Psoas muscle (tissue), 8 donors: Measurements from ENCODE around the gene ATG7. TPM values are rescaled to one million over a fixed set of nuclear protein-coding genes. Genes with fewer than 3 reads are reported as not detected.
A peak's percentile ranks its signal among the peaks of the same experiment; 100 is the strongest.

Experiments used
- ATAC-seq, 4 donors: fragments of 200-7000 bp; cut with Tn5 transposase; one replicate each; pipeline ENCODE4 v1.9.1; 2020; ENCODE audit warnings: moderate library complexity in 3 of 4, mild to moderate bottlenecking in 2 of 4
- DNase-seq, 2 donors: peaks; one replicate each; pipeline ENCODE4 v3.0.0-alpha.2; 2020
- H3K27ac ChIP-seq: fragments of 200-600 bp; one replicate; pipeline ENCODE4 v1.8.0; 2022
- H3K27me3 ChIP-seq, 3 donors: fragments of 200-600 bp in 1 of 3; one replicate each; pipeline versions ENCODE4 v1.6.1 to v1.8.0; 2013 to 2022; ENCODE audit warnings: low read length in 2 of 3, mild to moderate bottlenecking in 2 of 3, moderate library complexity in 1 of 3; ENCODE audit not compliant: insufficient read depth in 3 of 3
- H3K36me3 ChIP-seq, 2 donors: fragments of 200-600 bp in 1 of 2; one replicate each; pipeline versions ENCODE4 v1.6.1 to v1.8.0; 2013 to 2022; ENCODE audit warnings: low read depth in 1 of 2, mild to moderate bottlenecking in 1 of 2, moderate library complexity in 1 of 2; ENCODE audit not compliant: insufficient read depth in 1 of 2
- H3K4me1 ChIP-seq: fragments of 200-600 bp; one replicate; pipeline ENCODE4 v1.8.0; 2022
- H3K4me3 ChIP-seq: fragments of 200-600 bp; one replicate; pipeline ENCODE4 v1.8.0; 2022; ENCODE audit warnings: mild to moderate bottlenecking
- H3K9me3 ChIP-seq: fragments of 200-600 bp; one replicate; pipeline ENCODE4 v1.8.0; 2022
- WGBS, 3 donors: extraction: QIAGEN DNeasy Blood & Tissue Kit; methylation state at CpG; one replicate each; pipeline versions ENCODE4 v1.1.6 to v1.1.7; 2013; 5-methylcytosine and 5-hydroxymethylcytosine counted together
- intact Hi-C, 2 donors: fragments of 100-400 bp; cut with DNase I; formaldehyde crosslinking; loops; one replicate each; pipeline versions ENCODE4 v1.11.0 to v1.14.2; 2022
- polyA plus RNA-seq, 3 donors: library from polyadenylated mRNA; stranded (reverse); fragments of 200-250 nt; gene quantifications; one replicate each; pipeline ENCODE4 v1.2.3, GENCODE V29; 2013
- total RNA-seq, 4 donors: library from RNA; stranded (reverse); fragmentation: NEBNext Ultra II Directional in 2 of 4; extraction: Animal tissue kit (Norgen Biotek cat#: 25700) in 2 of 4; gene quantifications; one replicate each; pipeline versions ENCODE4 v1.2.1 to v1.2.4, GENCODE V29; 2021 to 2023
- TF ChIP-seq, protein P1 (sequence below): fragments of 200-600 bp; IDR thresholded peaks from one replicate; pipeline ENCODE4 v1.8.0; 2022; ENCODE audit warnings: antibody characterized with exemption
- donor health status: healthy with polysubstance abuse.
- donor health status: DM: no; HTN: no; CAD: no; lungs with moderate emphysema.
- donor health status: Bipolar disorder and iron deficiency.
- donor health status: healthy.
- donor health status: DM: yes; HTN: yes; CAD: no.
- donor health status: DM: no; HTN: no; CAD: no.
- donor health status: DM: no; HTN: no; CAD: no.
- donor health status: DM: yes; HTN: yes; CAD: no.

ATG7 gene
- total and polyA plus RNA-seq, 7 donors, result 5.9 to 15.0 (median 13.5) TPM

DNA sequence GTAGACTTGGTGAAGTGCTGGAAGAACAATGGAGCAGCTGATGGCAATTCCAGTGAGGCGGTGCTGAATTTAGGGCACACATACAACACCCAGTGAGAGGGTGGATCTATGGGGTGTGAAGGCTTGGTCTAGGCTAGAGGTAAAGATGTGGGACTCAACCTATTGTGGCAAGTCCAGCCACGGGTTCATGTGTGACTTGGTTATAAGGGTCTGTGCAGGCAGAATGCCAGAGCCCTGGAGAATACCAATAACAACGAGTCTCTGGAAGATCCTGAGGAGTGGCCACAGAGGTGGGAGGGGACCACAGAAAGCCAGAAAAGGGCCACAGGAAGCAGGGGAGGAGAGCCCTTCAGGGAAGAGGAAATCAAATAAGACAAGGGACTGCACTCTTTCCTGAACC lies 316.6 kb downstream of the ATG7 start:
- DNase-seq (no peak), ATAC-seq (peak in 1 of 4 donors; percentile 1)
- Histone ChIP-seq H3K27ac (peak overlapping the region; percentile 33), H3K27me3 (no peaks in the 10 kb centered on the region), H3K9me3 (no peaks in the 10 kb centered on the region), H3K4me3 (no peak overlapping the region), H3K36me3 (no peaks in the 10 kb centered on the region), H3K4me1 (peaks cover 72% of the 10 kb centered on the region)
- intact Hi-C loops, result no loop called here
- 27 to 39% (median 38%) methylated on average over 3 of the region's 3 CpGs for WGBS, 3 donors
- TF ChIP-seq, protein P1, sequence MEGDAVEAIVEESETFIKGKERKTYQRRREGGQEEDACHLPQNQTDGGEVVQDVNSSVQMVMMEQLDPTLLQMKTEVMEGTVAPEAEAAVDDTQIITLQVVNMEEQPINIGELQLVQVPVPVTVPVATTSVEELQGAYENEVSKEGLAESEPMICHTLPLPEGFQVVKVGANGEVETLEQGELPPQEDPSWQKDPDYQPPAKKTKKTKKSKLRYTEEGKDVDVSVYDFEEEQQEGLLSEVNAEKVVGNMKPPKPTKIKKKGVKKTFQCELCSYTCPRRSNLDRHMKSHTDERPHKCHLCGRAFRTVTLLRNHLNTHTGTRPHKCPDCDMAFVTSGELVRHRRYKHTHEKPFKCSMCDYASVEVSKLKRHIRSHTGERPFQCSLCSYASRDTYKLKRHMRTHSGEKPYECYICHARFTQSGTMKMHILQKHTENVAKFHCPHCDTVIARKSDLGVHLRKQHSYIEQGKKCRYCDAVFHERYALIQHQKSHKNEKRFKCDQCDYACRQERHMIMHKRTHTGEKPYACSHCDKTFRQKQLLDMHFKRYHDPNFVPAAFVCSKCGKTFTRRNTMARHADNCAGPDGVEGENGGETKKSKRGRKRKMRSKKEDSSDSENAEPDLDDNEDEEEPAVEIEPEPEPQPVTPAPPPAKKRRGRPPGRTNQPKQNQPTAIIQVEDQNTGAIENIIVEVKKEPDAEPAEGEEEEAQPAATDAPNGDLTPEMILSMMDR, result no peak

GRCh38 chr3:11589706-11590105 lies 317.5 kb downstream of the ATG7 start:
- H3K4me3 ChIP-seq, result no peak overlapping the region
- H3K36me3 ChIP-seq, result no peaks in the 10 kb centered on the region
- peaks cover 75% of the 10 kb centered on the region for H3K4me1 ChIP-seq
- WGBS, 3 donors, result 77 to 81% (median 81%) methylated on average over 11 of the region's 11 CpGs
- TF ChIP-seq, protein P1, result no peak
- ATAC-seq (no peak), DNase-seq (no peak)
- no peaks in the 10 kb centered on the region for H3K9me3 ChIP-seq
- peak overlapping the region; percentile 33 for H3K27ac ChIP-seq
- H3K27me3 ChIP-seq, result no peaks in the 10 kb centered on the region
- intact Hi-C loops, result no loop called here

DNA sequence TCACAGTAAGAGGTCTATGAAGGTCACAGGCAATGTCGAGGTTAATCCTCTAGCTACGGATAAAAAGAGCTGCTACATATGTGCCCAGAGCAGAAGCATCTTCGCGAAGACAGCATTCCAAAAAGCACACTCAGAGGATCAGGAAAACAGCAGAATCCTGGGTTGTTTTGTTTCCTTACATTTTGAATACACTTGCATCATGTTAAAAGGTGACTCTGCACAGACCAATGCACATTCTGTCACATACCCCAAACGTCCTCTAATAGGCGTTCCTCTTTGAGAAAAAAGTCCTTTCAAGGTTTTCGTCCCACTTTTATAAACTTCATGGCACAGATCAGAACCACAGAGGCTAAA lies 318.8 kb downstream of the ATG7 start:
- H3K4me1 ChIP-seq, result peaks cover 75% of the 10 kb centered on the region
- no peaks in the 10 kb centered on the region for H3K9me3 ChIP-seq
- no peak overlapping the region for H3K4me3 ChIP-seq
- WGBS, 3 donors, result 17 to 27% (median 25%) methylated on average over 7 of the region's 7 CpGs
- DNase-seq (no peak), ATAC-seq (peak in 1 of 4 donors; percentile 40)
- intact Hi-C loops, result no loop called here
- H3K36me3 ChIP-seq, result no peaks in the 10 kb centered on the region
- TF ChIP-seq, protein P1, result no peak
- H3K27ac ChIP-seq, result peak overlapping the region; percentile 81
- H3K27me3 ChIP-seq, result no peaks in the 10 kb centered on the region

DNA sequence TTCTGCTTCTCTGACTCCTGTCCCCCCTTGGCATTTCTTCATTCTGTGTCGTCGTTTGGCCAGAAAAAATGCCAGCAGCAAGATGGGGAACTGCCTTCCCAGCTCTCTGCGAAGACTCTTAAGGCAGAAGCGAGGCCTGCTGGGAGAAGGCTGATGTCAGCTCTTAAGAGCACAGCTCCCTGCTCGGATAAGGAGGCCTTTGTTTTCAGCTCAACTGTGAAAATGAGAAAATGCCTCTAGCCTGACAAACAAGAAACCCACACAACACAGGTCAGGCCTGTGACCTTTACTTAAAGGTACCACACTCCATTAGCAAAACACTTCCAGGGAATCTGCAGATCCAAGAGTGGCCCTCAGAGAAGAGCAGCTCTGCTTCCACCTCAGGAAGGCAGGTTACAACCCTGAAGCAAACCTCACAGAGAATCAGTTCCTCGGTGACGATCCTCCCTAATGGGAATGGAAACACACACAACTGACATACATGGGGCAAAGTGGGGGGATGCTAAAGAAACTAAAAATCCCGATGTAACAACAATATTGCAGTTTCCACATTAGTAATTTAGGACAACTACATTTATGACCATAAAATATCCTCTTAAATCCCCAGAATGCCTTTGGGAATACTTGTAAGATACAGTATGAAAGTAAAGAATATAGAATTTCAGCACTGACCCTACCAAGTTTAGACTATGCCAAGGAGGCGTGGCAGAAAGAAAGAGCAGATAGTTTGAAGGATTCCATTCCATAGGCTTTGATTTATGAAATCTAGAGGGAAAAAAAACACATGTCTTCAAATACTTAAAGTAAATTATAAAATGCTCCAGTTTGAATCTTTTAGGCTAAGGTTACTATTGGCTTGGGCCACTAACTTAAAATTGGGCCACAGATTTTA lies 319.4 kb downstream of the ATG7 start:
- Histone ChIP-seq H3K27ac (peak overlapping the region; percentile 81), H3K27me3 (no peaks in the 10 kb centered on the region), H3K36me3 (no peaks in the 10 kb centered on the region), H3K9me3 (no peaks in the 10 kb centered on the region), H3K4me3 (no peak overlapping the region), H3K4me1 (peaks cover 74% of the 10 kb centered on the region)
- ATAC-seq, result peak in 3 of 4 donors; percentile 52 to 60 (median 54)
- peak in 1 of 2 donors; percentile 72 for DNase-seq
- WGBS, 3 donors, result 12 to 25% (median 20%) methylated on average over 9 of the region's 9 CpGs
- intact Hi-C loops, result no loop called here
- TF ChIP-seq, protein P1, result no peak
